LNCaP clone FGC (cell line): Measurements from ENCODE around the gene SCAI.
"Not testable (repeated sequence)": the region's sequence is repeated elsewhere in the genome, so short reads cannot be mapped to it uniquely, and the experiment has no call there.

Experiments used
- DNase-seq: peaks from one replicate; pipeline ENCODE4 v3.0.0-alpha.2; 2011; ENCODE audit warnings: low read depth
- H3K4me3 ChIP-seq: 2 replicates; pipeline ENCODE4 v1.5.1; 2011; ENCODE audit warnings: mild to moderate bottlenecking, low read depth, low read length, control low read depth
- CTCF ChIP-seq: IDR thresholded peaks from 2 replicates; pipeline ENCODE4 v1.5.1; 2012; ENCODE audit warnings: mild to moderate bottlenecking; ENCODE audit not compliant: control insufficient read depth, insufficient read depth; ENCODE audit errors: extremely low read depth

SCAI gene

GRCh38 chr9:125143377-125144090 is at the start of gene SCAI:
TSS of gene SCAI (minus strand) at chr9:125143528. CDS start at chr9:125143437, 91 bp downstream.
- DNase-seq = peak; percentile 98
- peak within 1 kb of the TSS; percentile 55 for H3K4me3 ChIP-seq
- peak; percentile 90 for TF ChIP-seq CTCF

GRCh38 chr9:125190361-125190801 is 47.1 kb upstream of the SCAI start:
- DNase-seq = no peak
- TF ChIP-seq CTCF = no peak
- peak overlapping the region; percentile 100 for H3K4me3 ChIP-seq

- H3K4me3 ChIP-seq = peak within 1 kb of the TSS; percentile 100
- peak; percentile 58 for DNase-seq
- peak; percentile 66 for TF ChIP-seq CTCF
Observed at GRCh38 chr9:125189361-125190289, 46.3 kb upstream of the SCAI start, which contains the start of gene PPP6C. TSS of gene PPP6C (minus strand) at chr9:125189803. CDS start at chr9:125189718, 85 bp downstream.

GRCh38 chr9:125189011-125189360 is 45.7 kb upstream of the SCAI start:
- DNase-seq = no peak
- peak overlapping the region; percentile 100 for H3K4me3 ChIP-seq
- no peak for TF ChIP-seq CTCF

- H3K4me3 ChIP-seq = no peak overlapping the region
- TF ChIP-seq CTCF = no peak
- no peak for DNase-seq
Observed at GRCh38 chr9:125183561-125183960, 40.2 kb upstream of the SCAI start.

DNA sequence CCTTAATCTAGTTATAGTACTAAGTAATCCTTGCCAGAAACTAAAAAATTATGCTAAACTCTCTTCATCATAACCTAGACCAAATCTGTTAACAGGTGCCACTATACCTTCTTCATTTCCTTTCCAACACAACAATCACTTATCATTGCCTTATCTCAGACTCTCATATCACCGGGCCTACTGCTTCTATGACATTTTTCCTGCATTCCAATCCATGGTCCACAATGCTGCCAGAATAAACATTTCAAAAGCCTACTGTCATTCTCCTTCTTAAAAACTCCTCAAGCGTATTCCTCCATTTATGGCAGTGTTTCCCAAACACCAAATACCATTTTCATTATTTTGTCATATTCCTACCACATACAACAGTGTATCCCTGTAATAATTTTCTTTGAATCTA is 39.7 kb upstream of the SCAI start:
- no peak for TF ChIP-seq CTCF
- H3K4me3 ChIP-seq = no peak overlapping the region
- no peak for DNase-seq

GRCh38 chr9:125181756-125182155 is 38.4 kb upstream of the SCAI start:
- DNase-seq, H3K4me3 ChIP-seq: not testable (repeated sequence)
